Gastrocnemius medialis (tissue), 4 donors: ENCODE data around the gene ATP2B1. TPM values are rescaled to one million over a fixed set of nuclear protein-coding genes. Genes with fewer than 3 reads are reported as not detected.
A peak's percentile ranks its signal among the peaks of the same experiment; 100 is the strongest.

Source experiments
- ATAC-seq, 2 donors: fragments of 150-250 bp; one replicate each; pipeline ENCODE4 v1.9.1; 2016
- DNase-seq, 2 donors: peaks; one replicate each; pipeline ENCODE4 v3.0.0-alpha.2; 2019
- H3K27ac ChIP-seq, 4 donors: fragments of 200-600 bp; sonication (generic); 1 replicate in 1 of 4; 2 replicates in 3 of 4; pipeline ENCODE4 v1.5.1; 2016 to 2018; ENCODE audit warnings: mild to moderate bottlenecking in 2 of 4, moderate library complexity in 1 of 4
- H3K27me3 ChIP-seq, 3 donors: fragments of 200-600 bp; sonication (generic) in 2 of 3; 1 replicate in 1 of 3; 2 replicates in 2 of 3; pipeline versions ENCODE4 v1.5.1 to v1.6.0; 2016 to 2019; ENCODE audit warnings: mild to moderate bottlenecking in 1 of 3, moderate library complexity in 1 of 3
- H3K36me3 ChIP-seq, 2 donors: fragments of 200-600 bp; sonication (generic) in 1 of 2; one replicate each; pipeline ENCODE4 v1.5.1; 2017 to 2018
- H3K4me1 ChIP-seq, 2 donors: fragments of 200-600 bp; sonication (generic) in 1 of 2; one replicate each; pipeline ENCODE4 v1.5.1; 2016 to 2017; ENCODE audit warnings: mild to moderate bottlenecking in 2 of 2
- H3K4me3 ChIP-seq, 4 donors: fragments of 200-600 bp; sonication (generic) in 3 of 4; 1 replicate in 1 of 4; 2 replicates in 3 of 4; pipeline ENCODE4 v1.5.1; 2016 to 2019; ENCODE audit warnings: mild to moderate bottlenecking in 2 of 4
- H3K9me3 ChIP-seq, 3 donors: fragments of 200-600 bp; sonication (generic) in 2 of 3; 1 replicate in 1 of 3; 2 replicates in 2 of 3; pipeline ENCODE4 v1.5.1; 2016 to 2019
- CTCF ChIP-seq, 5 experiments: fragments of 450-650 bp in 3 of 5; fragments of 200-600 bp in 2 of 5; sonication (generic) in 2 of 5; IDR thresholded peaks in 4 of 5; conservative IDR thresholded peaks in 1 of 5; 1 replicate in 4 of 5; 2 replicates in 1 of 5; pipeline ENCODE4 v1.5.1; 2016 to 2019; ENCODE audit warnings: antibody characterized with exemption in 5 of 5, mild to moderate bottlenecking in 3 of 5, moderate library complexity in 3 of 5
- POLR2A ChIP-seq, 2 donors: fragments of 450-650 bp; IDR thresholded peaks; one replicate each; pipeline ENCODE4 v1.6.1; 2017; ENCODE audit warnings: antibody characterized with exemption in 2 of 2, mild to moderate bottlenecking in 2 of 2, moderate library complexity in 2 of 2
- in situ Hi-C, 4 donors: fragments of 200-750 bp; cut with MboI; loops; one replicate each; pipeline versions ENCODE4 v1.15.0 to v1.8.0; 2017; ENCODE audit warnings: low sequenced_read_pairs in 4 of 4
- intact Hi-C: fragments of 100-400 bp; cut with DNase I; formaldehyde crosslinking; loops from one replicate; pipeline ENCODE4 v1.15.1; 2023; ENCODE audit warnings: low total_unique reads
- total RNA-seq, 4 donors: library from RNA; depleted of rRNA; stranded (reverse); fragments of >200 nt; gene quantifications; one replicate each; pipeline versions ENCODE4 v1.1.0 to v1.2.3, GENCODE V29; 2016

Gene ATP2B1
- total RNA-seq, 4 donors from 2014 or later = 32.9 to 52.8 (median 47.1) TPM

DNA sequence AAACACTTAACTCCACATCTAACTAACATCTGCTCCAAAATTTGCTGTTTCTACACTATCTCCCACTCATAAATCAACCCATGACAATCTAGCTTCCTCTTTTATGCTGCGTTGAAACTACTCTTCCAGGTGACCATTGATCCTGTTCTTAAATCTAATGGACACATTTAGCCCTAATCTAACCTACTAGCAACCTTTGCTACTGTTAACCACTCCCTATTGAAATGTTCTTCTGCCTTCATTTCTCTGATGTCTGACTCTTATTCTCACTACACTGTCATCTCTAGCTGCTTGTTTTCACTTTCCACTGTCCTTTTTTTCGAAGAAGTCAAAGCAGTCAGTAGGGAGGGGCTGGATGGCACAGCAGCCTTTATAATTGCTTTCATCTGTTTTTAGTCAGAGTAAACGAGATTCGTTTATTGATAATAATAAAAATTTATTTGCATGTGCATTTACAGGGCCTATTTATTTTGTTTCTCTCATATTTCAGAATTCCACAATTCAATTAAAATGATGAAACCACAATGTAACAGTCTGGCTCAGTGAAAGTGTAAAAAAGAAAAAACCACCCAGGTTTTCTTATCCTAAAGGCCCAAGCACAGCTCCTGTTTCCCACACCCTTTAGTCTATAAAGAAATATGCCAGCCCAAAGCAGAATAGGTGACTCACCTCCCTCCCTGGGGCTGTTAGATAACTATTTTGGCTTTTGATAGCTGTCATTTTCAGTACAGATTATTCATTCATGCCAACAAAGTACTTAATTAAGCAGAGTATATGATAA, 44.9 kb downstream of the ATP2B1 start:
- H3K4me3 ChIP-seq = no peak overlapping the region
- H3K27ac ChIP-seq = peak overlapping the region in 2 of 4 donors; percentile 1 to 4
- H3K9me3 ChIP-seq = no peaks in the 10 kb centered on the region
- H3K27me3 ChIP-seq = no peaks in the 10 kb centered on the region
- TF ChIP-seq CTCF (IDR thresholded peaks at IDR 0.05 in 4 of 5, conservative IDR thresholded peaks at IDR 0.05 in 1 of 5) (no peak), POLR2A (IDR thresholded peaks at IDR 0.05) (no peak)
- ATAC-seq (peak in 1 of 2 donors; percentile 44), DNase-seq (no peak)
- intact Hi-C loops = no loop called here
- peaks cover 33 to 67% of the 10 kb centered on the region in 2 donors for H3K4me1 ChIP-seq
- in situ Hi-C loops = no loop called here
- H3K36me3 ChIP-seq = no peaks in the 10 kb centered on the region

DNA sequence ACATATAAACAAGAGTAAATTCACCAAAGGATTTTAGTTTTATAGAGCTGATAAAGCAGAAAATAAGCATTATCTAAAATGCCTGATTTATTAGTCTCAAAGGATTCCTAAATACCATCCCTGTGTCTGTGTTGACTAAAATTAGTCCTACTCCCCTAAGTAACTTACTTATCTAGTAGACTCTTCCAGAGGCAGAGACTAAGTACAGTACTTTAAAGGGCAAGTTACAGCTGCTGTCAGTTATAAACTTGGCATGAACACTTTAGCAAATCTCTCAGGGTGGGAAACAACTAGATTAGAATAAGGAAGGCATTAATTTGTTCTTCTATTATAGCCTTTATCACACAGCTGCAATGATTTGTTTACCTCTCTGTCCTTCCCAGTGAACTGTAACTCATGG, 46.0 kb downstream of the ATP2B1 start:
- peak in 1 of 2 donors; percentile 56 for ATAC-seq

DNA sequence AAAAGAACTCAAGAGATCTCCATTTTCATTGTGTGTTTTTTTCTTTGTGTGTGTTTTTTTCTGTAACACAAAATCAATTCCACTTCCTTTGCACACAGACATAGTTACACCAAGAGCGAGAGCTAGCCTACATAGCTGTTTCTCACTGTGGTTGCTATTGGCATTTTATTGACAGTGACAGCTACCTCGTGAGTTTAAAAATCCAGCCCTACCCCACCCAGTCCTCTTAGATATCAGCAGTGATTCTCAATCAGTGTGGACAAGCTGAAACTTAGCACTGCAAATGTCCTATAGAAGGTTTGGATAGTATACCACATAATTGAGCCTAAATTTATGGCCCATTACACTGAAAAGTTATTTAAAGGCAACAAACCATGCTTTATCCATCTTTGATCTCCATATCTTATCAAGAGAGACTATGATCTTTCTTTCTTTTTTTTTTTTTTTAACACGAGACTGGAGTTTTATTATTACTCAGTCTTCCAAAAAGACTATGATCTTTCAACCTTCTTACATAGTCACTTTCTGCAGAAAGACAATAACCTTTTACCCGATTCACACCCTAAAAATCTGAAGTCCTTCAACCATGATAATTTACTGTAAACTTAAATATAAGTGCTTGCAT, 46.8 kb downstream of the ATP2B1 start:
- no peak overlapping the region for H3K27ac ChIP-seq

More for the DNA sequence above, 46.0 kb downstream of the ATP2B1 start:
- H3K4me1 ChIP-seq = peaks cover 32 to 66% of the 10 kb centered on the region in 2 donors
- no peak for DNase-seq
- in situ Hi-C loops (no loop called here), intact Hi-C loops (no loop called here)
- H3K4me3 ChIP-seq = no peak overlapping the region
- TF ChIP-seq CTCF (IDR thresholded peaks at IDR 0.05 in 4 of 5, conservative IDR thresholded peaks at IDR 0.05 in 1 of 5) = no peak
- TF ChIP-seq POLR2A (IDR thresholded peaks at IDR 0.05) = no peak
- peak overlapping the region in 1 of 4 donors; percentile 2 for H3K27ac ChIP-seq
- no peaks in the 10 kb centered on the region for H3K27me3 ChIP-seq
- no peaks in the 10 kb centered on the region for H3K36me3 ChIP-seq
- no peaks in the 10 kb centered on the region for H3K9me3 ChIP-seq

DNA sequence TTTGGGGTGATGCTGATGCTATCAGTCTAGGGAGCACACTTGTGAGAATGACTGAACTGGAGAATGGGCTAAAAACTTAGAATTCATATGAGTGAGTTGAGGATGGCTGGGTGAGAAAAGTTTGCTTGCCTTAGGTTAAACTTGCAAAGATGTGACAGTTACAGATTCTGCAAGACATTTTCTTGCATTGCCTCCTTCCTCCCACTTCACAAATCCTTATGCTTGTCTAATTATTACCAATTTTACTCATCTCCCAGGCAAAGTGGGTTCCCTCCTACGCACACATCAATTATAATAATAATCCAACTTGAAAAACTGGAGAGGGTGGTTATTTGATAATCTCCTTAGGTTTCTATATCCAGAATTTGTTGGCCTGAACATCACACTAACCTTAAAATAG, 50.9 kb downstream of the ATP2B1 start:
- ATAC-seq (no peak), DNase-seq (no peak)
- TF ChIP-seq CTCF (IDR thresholded peaks at IDR 0.05 in 4 of 5, conservative IDR thresholded peaks at IDR 0.05 in 1 of 5) = no peak
- TF ChIP-seq POLR2A (IDR thresholded peaks at IDR 0.05) = no peak
- in situ Hi-C loops = no loop called here
- no peaks in the 10 kb centered on the region for H3K27me3 ChIP-seq
- peaks cover 28 to 41% of the 10 kb centered on the region in 2 donors for H3K4me1 ChIP-seq
- no peaks in the 10 kb centered on the region for H3K9me3 ChIP-seq
- H3K4me3 ChIP-seq = no peak overlapping the region
- no peak overlapping the region for H3K27ac ChIP-seq
- no peaks in the 10 kb centered on the region for H3K36me3 ChIP-seq
- intact Hi-C loops = no loop called here

More for the DNA sequence above, 46.8 kb downstream of the ATP2B1 start:
- H3K4me1 ChIP-seq = peaks cover 34 to 60% of the 10 kb centered on the region in 2 donors
- DNase-seq (no peak), ATAC-seq (no peak)
- no peak overlapping the region for H3K4me3 ChIP-seq
- H3K36me3 ChIP-seq = no peaks in the 10 kb centered on the region
- H3K9me3 ChIP-seq = no peaks in the 10 kb centered on the region
- no peak for TF ChIP-seq CTCF (IDR thresholded peaks at IDR 0.05 in 4 of 5, conservative IDR thresholded peaks at IDR 0.05 in 1 of 5)
- in situ Hi-C loops = no loop called here
- intact Hi-C loops = no loop called here
- no peaks in the 10 kb centered on the region for H3K27me3 ChIP-seq
